Smooth muscle cell (in vitro differentiated cells): ENCODE results near the gene COL23A1. TPM values are rescaled to one million over a fixed set of nuclear protein-coding genes. Genes with fewer than 3 reads are reported as not detected.

Experiments
- DNase-seq: peaks from one replicate; lab custom pipeline; 2025; ENCODE audit not compliant: unreplicated experiment; lab: John Stamatoyannopoulos, UW
- H2AFZ ChIP-seq: fragments of 200-600 bp; sonication (generic); 2 replicates; pipeline ENCODE4 v1.6.0; 2016; ENCODE audit warnings: antibody characterized with exemption, low read depth, mild to moderate bottlenecking
- H3F3A ChIP-seq: fragments of 200-600 bp; sonication (generic); 2 replicates; pipeline ENCODE4 v1.6.0; 2017; ENCODE audit warnings: antibody characterized with exemption, low read depth
- H3K27ac ChIP-seq: fragments of 200-600 bp; sonication (generic); 2 replicates; pipeline ENCODE4 v1.5.1; 2016; ENCODE audit warnings: low read depth, mild to moderate bottlenecking
- H3K27me3 ChIP-seq: fragments of 200-600 bp; sonication (generic); 2 replicates; pipeline ENCODE4 v1.6.1; 2016; ENCODE audit warnings: low read depth, mild to moderate bottlenecking
- H3K36me3 ChIP-seq: fragments of 200-600 bp; sonication (generic); 2 replicates; pipeline ENCODE4 v1.5.1; 2016; ENCODE audit warnings: low read depth
- H3K4me1 ChIP-seq: fragments of 200-600 bp; sonication (generic); 2 replicates; pipeline ENCODE4 v1.5.1; 2016; ENCODE audit warnings: low read depth
- H3K4me2 ChIP-seq: fragments of 200-600 bp; sonication (generic); 2 replicates; pipeline ENCODE4 v1.6.0; 2016; ENCODE audit warnings: mild to moderate bottlenecking
- H3K4me3 ChIP-seq: fragments of 200-600 bp; sonication (generic); 2 replicates; pipeline ENCODE4 v1.5.1; 2016; ENCODE audit warnings: mild to moderate bottlenecking
- H3K79me2 ChIP-seq: fragments of 200-600 bp; sonication (generic); 2 replicates; pipeline ENCODE4 v1.6.0; 2016; ENCODE audit warnings: low read depth, mild to moderate bottlenecking
- H3K9ac ChIP-seq: fragments of 200-600 bp; sonication (generic); 2 replicates; pipeline ENCODE4 v1.6.0; 2016; ENCODE audit warnings: low read depth
- H3K9me3 ChIP-seq: fragments of 200-600 bp; sonication (generic); replicated peaks from 2 replicates; pipeline ENCODE4 v1.5.1; 2016; ENCODE audit warnings: low read depth
- H4K20me1 ChIP-seq: fragments of 200-600 bp; sonication (generic); 2 replicates; pipeline ENCODE4 v1.6.0; 2016; ENCODE audit warnings: low read depth
- WGBS: methylation state at CpG from one replicate; pipeline ENCODE4 v1.1.7; 2016; ENCODE audit warnings: low lambda C conversion rate; 5-methylcytosine and 5-hydroxymethylcytosine counted together
- polyA plus RNA-seq: library from polyadenylated mRNA; unstranded; fragments of >200 nt; fragmentation: Nextera tagmentation; extraction: Ambion mirVana; gene quantifications from 2 replicates; pipeline ENCODE4 v1.2.1, GENCODE V29; 2016
- total RNA-seq: library from RNA; depleted of rRNA; stranded (reverse); fragments of >200 nt; gene quantifications from 2 replicates; pipeline ENCODE4 v1.2.3, GENCODE V29; 2014
- TF ChIP-seq, protein P1 (sequence below): fragments of 200-600 bp; sonication (generic); IDR thresholded peaks from 2 replicates; pipeline ENCODE4 v1.5.1; 2017; ENCODE audit warnings: borderline replicate concordance, mild to moderate bottlenecking, antibody characterized with exemption; ENCODE audit not compliant: insufficient read depth, poor library complexity, severe bottlenecking

The COL23A1 gene
- total and polyA plus RNA-seq, 2 experiments from 2014 or later = 5.3 to 27.4 TPM

DNA sequence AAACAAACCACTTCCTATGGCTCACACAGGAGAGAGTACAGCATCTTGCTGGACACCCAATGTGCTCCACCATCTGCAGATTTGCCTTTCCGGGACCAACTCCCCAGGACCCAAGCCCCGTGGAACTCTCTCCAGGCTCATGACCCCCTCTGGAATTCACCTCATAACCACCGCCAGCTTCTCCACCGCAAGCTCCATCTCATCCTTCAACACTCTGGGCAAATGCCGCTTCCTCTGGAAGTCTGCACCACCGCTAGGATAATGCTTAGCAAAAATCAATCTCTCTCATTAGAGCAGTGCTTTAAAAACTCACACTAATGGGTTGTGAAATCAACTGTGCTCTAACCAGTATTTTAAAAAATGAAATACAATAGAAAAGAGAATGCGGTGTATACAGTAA is 150.0 kb downstream of the COL23A1 start:
- WGBS = 73% methylated on average over 7 of the region's 7 CpGs
- no peaks in the 10 kb centered on the region for H3K27me3 ChIP-seq

DNA sequence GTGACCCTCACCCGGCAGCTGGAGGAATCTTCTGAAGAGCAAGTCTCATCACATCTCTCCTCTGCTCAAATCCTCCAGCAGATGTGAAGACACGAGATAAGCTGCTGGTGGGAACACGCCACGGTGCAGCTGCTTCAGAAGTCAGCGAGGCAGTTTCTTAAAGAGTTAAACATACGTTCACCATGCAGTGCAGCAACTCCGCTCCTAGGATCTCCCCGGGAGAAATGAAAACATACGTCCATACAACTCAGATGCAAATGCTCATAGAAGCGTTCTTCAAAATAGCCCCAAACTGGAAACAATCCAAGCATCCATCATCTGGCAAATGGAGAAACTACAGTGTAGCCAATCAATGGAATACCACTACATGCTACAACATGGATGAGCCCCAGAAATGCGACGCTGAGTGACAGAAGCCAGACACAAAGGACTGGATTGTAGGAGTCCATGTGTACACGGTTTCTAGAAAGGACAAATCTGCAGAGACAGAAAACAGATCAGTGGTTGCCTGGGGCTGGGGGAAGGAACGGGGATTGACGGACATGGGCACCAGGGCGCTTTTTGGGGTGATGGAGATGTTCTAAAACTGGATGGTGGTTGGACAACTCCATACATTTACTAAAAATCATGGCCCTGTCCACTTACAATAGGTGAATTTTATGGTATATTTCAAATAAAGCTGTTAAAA is 150.6 kb downstream of the COL23A1 start:
- 63% methylated on average over 16 of the region's 16 CpGs for WGBS
- no peaks in the 10 kb centered on the region for H3K27me3 ChIP-seq

More for the DNA sequence above, 150.0 kb downstream of the COL23A1 start:
- no peak overlapping the region for H3K27ac ChIP-seq
- H3K79me2 ChIP-seq = no peaks in the 10 kb centered on the region
- H2AFZ ChIP-seq = no peak overlapping the region
- H4K20me1 ChIP-seq = no peaks in the 10 kb centered on the region
- H3K4me3 ChIP-seq = no peak overlapping the region
- H3K9me3 ChIP-seq = no peaks in the 10 kb centered on the region
- H3K4me2 ChIP-seq = no peak overlapping the region
- DNase-seq = no peak
- TF ChIP-seq, protein P1, sequence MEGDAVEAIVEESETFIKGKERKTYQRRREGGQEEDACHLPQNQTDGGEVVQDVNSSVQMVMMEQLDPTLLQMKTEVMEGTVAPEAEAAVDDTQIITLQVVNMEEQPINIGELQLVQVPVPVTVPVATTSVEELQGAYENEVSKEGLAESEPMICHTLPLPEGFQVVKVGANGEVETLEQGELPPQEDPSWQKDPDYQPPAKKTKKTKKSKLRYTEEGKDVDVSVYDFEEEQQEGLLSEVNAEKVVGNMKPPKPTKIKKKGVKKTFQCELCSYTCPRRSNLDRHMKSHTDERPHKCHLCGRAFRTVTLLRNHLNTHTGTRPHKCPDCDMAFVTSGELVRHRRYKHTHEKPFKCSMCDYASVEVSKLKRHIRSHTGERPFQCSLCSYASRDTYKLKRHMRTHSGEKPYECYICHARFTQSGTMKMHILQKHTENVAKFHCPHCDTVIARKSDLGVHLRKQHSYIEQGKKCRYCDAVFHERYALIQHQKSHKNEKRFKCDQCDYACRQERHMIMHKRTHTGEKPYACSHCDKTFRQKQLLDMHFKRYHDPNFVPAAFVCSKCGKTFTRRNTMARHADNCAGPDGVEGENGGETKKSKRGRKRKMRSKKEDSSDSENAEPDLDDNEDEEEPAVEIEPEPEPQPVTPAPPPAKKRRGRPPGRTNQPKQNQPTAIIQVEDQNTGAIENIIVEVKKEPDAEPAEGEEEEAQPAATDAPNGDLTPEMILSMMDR = no peak
- H3K36me3 ChIP-seq = no peaks in the 10 kb centered on the region
- H3K4me1 ChIP-seq = no peaks in the 10 kb centered on the region
- H3F3A ChIP-seq = no peaks in the 10 kb centered on the region
- H3K9ac ChIP-seq = no peak overlapping the region

DNA sequence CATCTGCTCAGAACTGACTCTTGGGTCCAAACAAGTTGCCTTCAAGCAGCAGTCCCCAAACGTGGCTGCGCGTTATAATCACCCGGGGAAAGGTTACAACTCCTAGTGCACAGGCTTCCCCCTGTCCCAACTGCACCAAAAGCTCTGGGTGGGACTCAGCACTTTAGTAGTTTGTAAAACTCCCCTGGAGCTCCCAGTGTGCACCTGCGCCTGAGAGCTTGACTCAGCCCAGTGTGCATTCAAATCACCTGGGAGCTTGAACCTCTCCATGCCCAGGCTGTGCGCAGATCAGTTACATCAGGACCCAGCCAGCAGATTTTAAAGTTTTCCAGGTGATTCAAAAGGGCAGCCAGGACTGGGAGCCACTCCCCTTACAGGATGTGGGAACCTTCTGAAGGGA is 151.4 kb downstream of the COL23A1 start:
- Histone ChIP-seq H3K9me3 (no peaks in the 10 kb centered on the region), H3K27ac (no peak overlapping the region), H3K36me3 (no peaks in the 10 kb centered on the region), H3K9ac (no peak overlapping the region), H3K4me1 (no peaks in the 10 kb centered on the region), H3K27me3 (no peaks in the 10 kb centered on the region), H2AFZ (no peak overlapping the region), H4K20me1 (no peaks in the 10 kb centered on the region), H3F3A (no peaks in the 10 kb centered on the region), H3K4me2 (no peak overlapping the region), H3K4me3 (no peak overlapping the region), H3K79me2 (no peaks in the 10 kb centered on the region)
- WGBS = 89% methylated on average over 6 of the region's 6 CpGs
- TF ChIP-seq, protein P1 = no peak
- DNase-seq = no peak

More for the DNA sequence above, 150.6 kb downstream of the COL23A1 start:
- Histone ChIP-seq H3K4me2 (no peak overlapping the region), H3K79me2 (no peaks in the 10 kb centered on the region), H3K4me3 (no peak overlapping the region), H3K9ac (no peak overlapping the region), H3K36me3 (no peaks in the 10 kb centered on the region), H3K9me3 (no peaks in the 10 kb centered on the region), H3K27ac (no peak overlapping the region), H4K20me1 (no peaks in the 10 kb centered on the region), H3K4me1 (no peaks in the 10 kb centered on the region), H2AFZ (no peak overlapping the region), H3F3A (no peaks in the 10 kb centered on the region)
- DNase-seq = no peak
- TF ChIP-seq, protein P1 = no peak

DNA sequence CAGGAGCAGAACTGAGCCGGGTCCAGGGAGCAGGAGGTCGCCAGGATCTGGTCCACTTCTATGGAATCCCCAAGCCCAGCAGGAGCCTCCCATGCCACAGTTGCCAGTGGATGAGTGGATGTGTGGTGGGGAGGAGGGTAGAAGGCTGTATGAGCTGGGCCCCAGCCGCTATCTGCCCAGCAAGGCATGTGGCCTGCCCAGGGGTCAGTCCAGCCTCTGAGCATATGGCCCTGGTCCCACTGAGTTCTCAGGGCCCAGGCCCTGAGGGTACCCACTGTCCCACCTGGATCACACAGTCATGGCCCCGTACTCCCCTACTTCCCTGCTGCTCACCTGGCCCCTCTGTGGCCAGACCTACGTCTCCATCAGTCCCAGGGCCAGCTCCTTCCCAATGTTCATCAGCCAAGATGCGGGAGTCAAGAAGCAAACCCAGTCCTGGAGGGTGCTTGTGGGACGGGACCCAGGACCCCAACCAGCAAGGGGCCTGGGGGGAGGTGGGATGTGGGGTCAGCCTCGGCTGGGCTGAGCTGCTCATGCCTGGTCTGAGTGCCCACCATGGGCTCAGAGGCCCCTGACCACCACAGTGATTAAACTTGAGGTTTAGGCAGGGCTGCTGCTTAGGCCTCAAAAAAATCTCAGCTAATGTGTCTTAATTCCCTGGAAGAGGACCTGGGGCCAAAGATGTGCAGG is 152.7 kb downstream of the COL23A1 start:
- H3K4me3 ChIP-seq = no peak overlapping the region
- H4K20me1 ChIP-seq = no peaks in the 10 kb centered on the region
- no peaks in the 10 kb centered on the region for H3K79me2 ChIP-seq
- H2AFZ ChIP-seq = no peak overlapping the region
- no peaks in the 10 kb centered on the region for H3K27me3 ChIP-seq
- WGBS = 94% methylated on average over 8 of the region's 8 CpGs
- H3K9ac ChIP-seq = no peak overlapping the region
- no peaks in the 10 kb centered on the region for H3K36me3 ChIP-seq
- TF ChIP-seq, protein P1 = no peak
- H3K4me1 ChIP-seq = peaks cover 9% of the 10 kb centered on the region
- no peak overlapping the region for H3K27ac ChIP-seq
- no peaks in the 10 kb centered on the region for H3K9me3 ChIP-seq
- H3K4me2 ChIP-seq = no peak overlapping the region
- peaks cover 6% of the 10 kb centered on the region for H3F3A ChIP-seq
- DNase-seq = no peak
